ENCODE data around the gene RPL41.

The RPL41 gene

GRCh38 chr12:56157201-56158028, 41.0 kb downstream of the RPL41 start:
- DNase-seq = peak; percentile 75

- peak; percentile 95 for DNase-seq
Measured at GRCh38 chr12:56158029-56158925, 41.8 kb downstream of the RPL41 start, which contains the start of gene MYL6. MYL6 (plus strand) TSS chr12:56158359; CDS start chr12:56158402, 43 bp downstream.

DNA sequence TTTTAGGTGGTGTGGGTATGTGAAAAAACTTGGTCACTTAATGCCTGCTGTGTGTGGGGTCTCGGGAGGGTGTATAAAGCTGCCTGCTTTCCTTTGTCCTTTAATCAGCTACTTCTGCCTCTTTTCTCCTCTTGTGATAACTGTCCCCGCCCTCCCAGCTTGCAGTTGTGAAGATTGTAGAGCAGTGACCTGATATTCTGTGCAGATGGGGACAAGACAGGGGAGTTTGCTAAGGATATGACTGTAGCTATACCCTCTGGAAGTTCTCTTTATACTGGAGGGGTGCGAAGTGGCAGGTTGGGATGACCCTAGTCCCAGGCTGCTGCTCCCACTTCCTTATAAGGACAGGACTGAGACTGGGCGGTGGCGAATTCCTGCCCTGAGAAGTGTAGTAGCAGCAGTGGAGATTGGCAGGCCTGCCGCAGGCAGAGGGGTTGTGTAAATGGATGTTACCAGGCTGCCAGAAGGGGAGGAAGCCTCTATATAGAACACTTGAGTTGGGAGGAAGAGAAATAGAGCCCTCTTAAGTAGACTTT, 42.6 kb downstream of the RPL41 start:
- DNase-seq = peak; percentile 38

- DNase-seq = no peak
Measured at GRCh38 chr12:56159482-56160192, 43.2 kb downstream of the RPL41 start.

DNA sequence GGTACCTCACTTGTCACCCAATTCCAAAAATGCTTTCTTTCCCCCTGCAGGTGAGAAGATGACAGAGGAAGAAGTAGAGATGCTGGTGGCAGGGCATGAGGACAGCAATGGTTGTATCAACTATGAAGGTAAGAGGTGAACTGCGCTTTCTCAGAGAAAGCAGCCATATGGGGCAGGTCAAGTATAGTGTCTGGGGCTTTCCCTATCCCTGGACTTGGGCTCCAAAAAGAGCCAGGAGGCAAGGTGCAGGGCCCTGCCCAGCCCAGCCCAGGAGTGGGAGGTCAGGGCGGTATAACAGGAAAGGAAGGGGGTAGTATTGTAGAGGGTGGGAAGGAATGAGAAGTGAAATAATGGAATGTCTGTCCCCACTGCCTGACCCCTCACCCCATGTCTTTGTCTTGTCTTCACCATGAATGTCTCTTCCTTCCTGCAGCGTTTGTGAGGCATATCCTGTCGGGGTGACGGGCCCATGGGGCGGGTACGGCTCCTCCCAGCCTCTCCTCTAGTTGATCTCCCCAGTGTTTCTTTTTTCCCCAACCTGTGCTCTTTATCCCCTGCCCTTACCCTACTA, 43.8 kb downstream of the RPL41 start:
- peak; percentile 73 for DNase-seq

GRCh38 chr12:56160894-56161689, 44.7 kb downstream of the RPL41 start:
- no peak for DNase-seq

GRCh38 chr12:56161690-56162351, 45.4 kb downstream of the RPL41 start:
- DNase-seq = no peak

DNA sequence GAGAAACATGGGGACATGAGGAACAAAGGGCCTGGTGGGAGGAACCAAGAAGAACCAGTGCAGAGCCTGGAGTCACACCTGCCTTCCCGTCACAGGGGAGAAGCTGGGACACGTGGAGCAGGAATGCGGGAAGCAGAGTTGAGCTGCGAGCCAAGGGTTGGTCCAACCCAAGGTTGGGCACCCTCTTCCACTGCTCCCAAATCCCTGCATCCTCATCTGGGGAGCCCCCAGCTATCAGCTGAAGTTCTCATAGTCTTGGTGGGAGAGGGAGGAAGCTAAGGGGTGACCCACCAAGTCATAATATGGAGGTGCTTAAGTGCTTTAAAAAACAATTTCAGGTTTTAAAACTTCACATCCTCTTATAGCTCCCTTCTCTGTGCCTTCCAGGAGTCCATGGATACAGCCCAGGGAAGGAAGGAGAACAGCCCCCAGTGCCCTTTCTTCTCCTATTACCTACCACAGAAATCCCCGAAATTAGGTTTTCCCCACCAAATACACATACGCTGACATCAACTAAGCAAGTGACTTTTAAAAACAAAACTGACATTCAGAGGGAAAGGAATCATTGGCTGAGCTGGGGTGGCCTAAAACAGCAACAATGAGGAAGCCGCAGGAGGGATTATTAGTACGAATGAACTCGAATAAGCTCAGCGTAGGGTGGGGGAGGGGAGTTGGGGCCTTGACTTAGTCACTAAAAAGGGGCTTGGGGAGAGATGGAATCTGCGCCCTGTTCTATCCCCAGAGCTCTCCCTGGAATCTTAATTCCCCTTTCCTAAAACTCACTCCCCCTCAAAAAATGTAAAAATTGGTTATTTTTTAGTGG, 46.2 kb downstream of the RPL41 start:
- DNase-seq = no peak

DNA sequence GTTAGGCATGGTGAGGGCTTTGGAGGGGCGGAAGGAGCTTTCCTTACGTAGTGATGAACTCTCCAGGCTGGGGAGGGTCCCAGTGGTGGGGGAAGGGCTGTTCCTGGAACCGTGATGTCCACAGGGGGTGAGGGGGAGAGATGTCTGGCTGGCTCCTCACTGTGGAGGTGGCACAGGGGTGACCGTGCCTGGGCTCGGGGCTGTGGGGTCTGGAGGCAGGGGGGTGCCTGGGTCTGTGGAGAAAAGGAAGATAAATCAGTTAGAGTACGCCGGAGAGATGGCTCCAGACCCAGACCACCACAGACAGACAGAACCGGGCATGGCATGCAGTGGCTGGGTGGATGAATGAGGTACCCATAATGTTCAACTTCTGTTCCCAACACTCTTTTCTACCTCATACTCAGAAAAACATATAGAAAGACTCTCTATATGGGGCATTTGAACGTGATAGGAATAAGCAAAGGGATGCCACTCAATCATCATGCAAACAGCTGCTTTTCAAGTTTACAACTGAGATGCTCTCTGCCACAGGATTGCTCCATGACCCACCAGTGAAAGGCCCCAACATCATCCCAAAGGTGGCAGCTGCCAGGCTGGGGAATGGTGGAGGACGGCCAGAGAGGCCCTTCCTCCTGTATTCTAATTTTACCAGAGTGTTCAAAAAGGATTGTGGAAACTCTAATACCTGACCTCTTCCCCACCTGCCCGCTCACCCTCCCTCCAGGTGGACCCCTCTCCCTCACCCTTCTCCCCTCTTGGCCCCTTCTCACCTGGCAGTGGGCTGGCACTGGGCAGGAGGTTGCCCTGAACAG, 47.3 kb downstream of the RPL41 start:
- no peak for DNase-seq

GRCh38 chr12:56164345-56164729, 47.9 kb downstream of the RPL41 start:
- DNase-seq = no peak

DNA sequence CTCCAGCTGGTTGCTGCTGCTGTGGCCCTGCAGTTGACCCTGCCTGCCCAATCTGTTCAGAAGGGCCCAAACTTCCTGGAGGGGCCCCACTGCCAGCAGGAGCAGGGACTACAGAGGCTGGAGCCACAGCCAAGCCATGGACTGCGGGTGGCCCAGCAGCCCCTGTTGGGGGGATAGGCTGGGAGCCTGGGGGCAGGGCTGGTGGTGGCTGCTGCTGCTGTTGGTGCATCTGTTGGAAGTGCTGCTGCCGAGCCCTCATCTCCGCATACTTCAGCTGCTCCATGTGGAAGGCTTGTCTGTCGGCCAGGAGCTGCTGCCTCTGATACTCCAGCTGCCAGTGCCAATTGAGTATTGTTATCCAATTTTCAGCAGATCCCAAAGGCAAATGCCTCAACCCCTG, 48.9 kb downstream of the RPL41 start:
- DNase-seq = no peak

Data from activated CD4-positive, alpha-beta T cell treated with anti-CD3 and anti-CD28 coated beads for 48 hours (primary cell).